Motor neuron (in vitro differentiated cells): ENCODE data around the gene DNTT. TPM values are rescaled to one million over a fixed set of nuclear protein-coding genes. Genes with fewer than 3 reads are reported as not detected.
A peak's percentile ranks its signal among the peaks of the same experiment; 100 is the strongest.

ENCODE experiments used
- ATAC-seq, 8 experiments: fragments of 200-7000 bp; cut with Tn5 transposase; replicated peaks in 6 of 8; 2 replicates each; pipeline ENCODE4 v1.8.0; 2021; ENCODE audit warnings: mild to moderate bottlenecking in 8 of 8, moderate library complexity in 8 of 8
- H3K27ac ChIP-seq, 2 donors: fragments of 250-450 bp; sonication (Bioruptor Pico); 2 replicates each; pipeline ENCODE4 v1.9.0; 2021; ENCODE audit warnings: antibody characterized with exemption in 2 of 2, mild to moderate bottlenecking in 2 of 2, moderate library complexity in 1 of 2
- H3K4me1 ChIP-seq, 2 donors: fragments of 250-450 bp; sonication (Bioruptor Pico); replicated peaks in 1 of 2; 2 replicates each; pipeline ENCODE4 v1.6.1; 2021; ENCODE audit warnings: antibody characterized with exemption in 2 of 2, mild to moderate bottlenecking in 2 of 2, moderate library complexity in 1 of 2
- H3K4me3 ChIP-seq, 5 donors: fragments of 250-450 bp; sonication (Bioruptor Pico); 2 replicates each; pipeline ENCODE4 v1.9.0; 2021; ENCODE audit warnings: antibody characterized with exemption in 5 of 5, mild to moderate bottlenecking in 5 of 5, moderate library complexity in 4 of 5
- WGBS, 10 experiments: fragments of 450-650 bp; shearing (Covaris generic); methylation state at CpG; one replicate each; pipeline ENCODE4 v1.0.0; 2022; 5-methylcytosine and 5-hydroxymethylcytosine counted together
- in situ Hi-C, 9 experiments: fragments of 400-800 bp; cut with MboI; loops; one replicate each; pipeline ENCODE4 v1.15.0; 2021; ENCODE audit warnings: low sequenced_read_pairs in 9 of 9, low pct_unique_long_range_greater_than_20kb in 2 of 9; ENCODE audit not compliant: unreplicated experiment in 9 of 9
- total RNA-seq, 8 experiments: library from RNA; unstranded; fragments of 300-600 nt; gene quantifications; 2 replicates each; pipeline versions ENCODE4 v1.2.3 to v1.2.4, GENCODE V29; 2022

DNTT gene
- total RNA-seq, 8 experiments from 2014 or later: 0.11 to 0.27 (median 0.17) TPM; not detected in 4

DNA sequence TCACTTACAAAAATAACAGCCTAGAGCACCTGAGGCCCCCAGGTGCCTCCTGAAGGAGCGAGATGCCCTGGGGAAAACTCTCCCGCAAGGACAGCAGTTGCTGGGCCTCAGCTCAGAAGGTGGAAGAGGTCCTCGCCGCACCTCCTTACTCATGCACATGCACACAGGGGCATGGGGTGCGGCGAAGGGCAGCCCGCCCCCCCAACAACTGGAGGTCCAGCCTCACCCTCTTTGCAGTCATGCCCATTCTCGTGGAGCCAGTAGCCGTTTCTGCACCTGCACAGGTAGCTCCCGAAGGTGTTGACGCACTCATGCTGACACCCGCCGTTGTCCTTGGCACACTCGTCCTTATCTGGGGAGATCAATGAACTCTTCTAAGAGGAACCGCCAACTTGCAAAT, 74.5 kb downstream of the DNTT start:
- Histone ChIP-seq H3K27ac (no peak overlapping the region), H3K4me3 (no peak overlapping the region), H3K4me1 (peaks cover 4% of the 10 kb centered on the region in 2 donors)
- 40 to 100% (median 96%) methylated on average over 1 to 4 of the region's 15 CpGs; no CpG with 5 or more reads in 4 of the 10 experiments for WGBS, 10 experiments
- in situ Hi-C loops: loop anchor here in 6 of 9 experiments (25.0 kb wide), 3 partner anchors 134 to 859 kb away; partner anchors contain the start of gene TLL2 (in 6 of the 6)
- ATAC-seq: no peak

DNA sequence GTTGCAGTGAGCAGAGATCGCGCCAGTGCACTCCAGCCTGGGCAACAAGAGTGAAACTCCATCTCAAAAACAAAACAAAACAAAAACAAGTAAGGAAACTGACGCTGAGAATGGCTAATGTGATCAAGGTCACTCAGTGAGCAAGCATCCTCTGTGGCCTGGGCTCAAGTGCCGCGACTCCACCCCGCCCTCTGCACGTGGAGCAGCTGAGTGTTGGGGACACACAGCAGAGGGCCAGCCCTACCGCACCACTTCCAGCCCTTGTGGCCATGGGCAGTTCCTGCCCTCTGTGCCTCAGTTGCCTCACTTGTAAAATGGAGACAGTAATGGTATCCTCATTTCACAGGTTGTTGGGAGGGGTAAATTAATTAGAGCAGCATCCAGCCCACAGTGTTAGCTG, 75.5 kb downstream of the DNTT start:
- 50 to 100% (median 55%) methylated on average over 1 to 3 of the region's 8 CpGs; no CpG with 5 or more reads in 7 of the 10 experiments for WGBS, 10 experiments
- in situ Hi-C loops: loop anchor here in 6 of 9 experiments (25.0 kb wide), 3 partner anchors 133 to 858 kb away; partner anchors contain the start of gene TLL2 (in 6 of the 6)
- peaks cover 0 to 4% of the 10 kb centered on the region in 2 donors for H3K4me1 ChIP-seq
- no peak overlapping the region for H3K27ac ChIP-seq
- H3K4me3 ChIP-seq: no peak overlapping the region
- ATAC-seq: no peak

DNA sequence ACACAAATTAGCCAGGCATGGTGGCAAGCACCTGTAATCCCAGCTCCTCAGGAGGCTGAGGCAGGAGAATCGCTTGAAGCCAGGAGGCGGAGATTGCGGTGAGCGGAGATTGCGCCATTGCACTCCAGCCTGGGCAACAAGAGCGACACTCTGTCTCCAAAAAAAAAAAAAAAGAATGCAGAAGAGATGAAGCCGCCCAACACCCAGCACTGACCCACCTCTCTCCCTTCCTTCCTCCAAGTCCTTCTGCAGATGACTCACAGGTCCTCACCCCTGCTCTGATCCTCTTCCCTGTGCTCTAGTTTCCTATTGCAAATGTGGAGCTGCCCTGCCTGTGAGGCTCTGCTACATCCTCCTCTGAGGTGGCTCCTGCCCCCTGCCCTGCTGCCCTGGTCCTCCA, 76.6 kb downstream of the DNTT start:
- in situ Hi-C loops: loop anchor here in 6 of 9 experiments (25.0 kb wide), 3 partner anchors 131 to 856 kb away; partner anchors contain the start of gene TLL2 (in 6 of the 6)
- Histone ChIP-seq H3K4me3 (no peak overlapping the region), H3K4me1 (no peaks in the 10 kb centered on the region), H3K27ac (no peak overlapping the region)
- peak in 3 of 8 experiments; percentile 12 to 79 (median 72) for ATAC-seq
- 67 to 100% (median 83%) methylated on average over 3 to 5 of the region's 7 CpGs; no CpG with 5 or more reads in 6 of the 10 experiments for WGBS, 10 experiments

DNA sequence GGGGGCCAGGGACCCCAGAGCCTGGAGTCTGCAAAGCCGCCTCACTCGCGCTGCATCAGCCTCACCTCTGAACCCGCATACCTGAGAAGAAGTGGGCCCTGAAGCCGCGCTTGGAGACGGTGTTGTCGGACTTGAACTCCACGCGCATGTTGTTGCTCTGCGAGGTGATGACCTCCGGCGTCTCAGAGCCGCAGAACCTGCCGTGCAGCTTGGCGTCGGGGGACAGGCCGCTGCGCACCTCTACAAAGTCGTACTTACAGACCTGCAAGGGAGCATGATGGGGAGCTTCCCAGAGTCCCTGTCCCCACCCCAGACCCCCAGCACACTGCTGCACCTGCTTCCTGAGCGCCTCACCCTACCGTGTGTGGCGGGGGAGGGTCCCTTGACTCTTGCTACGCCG, 80.3 kb downstream of the DNTT start:
- Histone ChIP-seq H3K4me1 (no peaks in the 10 kb centered on the region), H3K27ac (no peak overlapping the region), H3K4me3 (no peak overlapping the region)
- WGBS, 10 experiments: 80 to 95% (median 87%) methylated on average over 2 to 15 of the region's 25 CpGs; no CpG with 5 or more reads in 4 of the 10 experiments
- ATAC-seq: no peak
- in situ Hi-C loops: loop anchor here in 6 of 9 experiments (25.0 kb wide), 3 partner anchors 128 to 853 kb away; partner anchors contain the start of gene TLL2 (in 6 of the 6)

DNA sequence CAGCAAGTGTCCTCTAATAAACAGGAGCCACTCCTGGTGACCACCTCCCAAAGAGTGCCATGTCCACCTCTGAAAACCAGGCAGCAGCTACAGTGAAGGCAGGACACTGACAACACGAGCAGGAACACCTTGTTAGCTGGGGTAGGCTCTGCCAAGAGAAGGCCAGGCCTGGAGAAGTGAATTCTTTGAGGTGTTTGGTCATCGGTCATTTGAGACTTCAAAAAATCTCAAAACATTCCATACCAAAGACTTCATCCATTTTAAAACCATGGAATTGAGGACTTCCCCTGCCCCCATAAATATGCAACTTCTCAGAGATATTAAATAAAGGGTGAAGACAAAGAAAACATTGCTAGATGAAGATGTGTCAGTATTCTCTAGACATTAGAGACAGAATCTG, 82.9 kb downstream of the DNTT start:
- ATAC-seq: no peak
- Histone ChIP-seq H3K4me3 (no peak overlapping the region), H3K27ac (no peak overlapping the region), H3K4me1 (no peaks in the 10 kb centered on the region)
- WGBS, 10 experiments: 20 to 71% (median 43%) methylated on average over 1 to 2 of the region's 2 CpGs; no CpG with 5 or more reads in 6 of the 10 experiments
- in situ Hi-C loops: loop anchor here in 6 of 9 experiments (25.0 kb wide), 3 partner anchors 125 to 850 kb away; partner anchors contain the start of gene TLL2 (in 6 of the 6)

DNA sequence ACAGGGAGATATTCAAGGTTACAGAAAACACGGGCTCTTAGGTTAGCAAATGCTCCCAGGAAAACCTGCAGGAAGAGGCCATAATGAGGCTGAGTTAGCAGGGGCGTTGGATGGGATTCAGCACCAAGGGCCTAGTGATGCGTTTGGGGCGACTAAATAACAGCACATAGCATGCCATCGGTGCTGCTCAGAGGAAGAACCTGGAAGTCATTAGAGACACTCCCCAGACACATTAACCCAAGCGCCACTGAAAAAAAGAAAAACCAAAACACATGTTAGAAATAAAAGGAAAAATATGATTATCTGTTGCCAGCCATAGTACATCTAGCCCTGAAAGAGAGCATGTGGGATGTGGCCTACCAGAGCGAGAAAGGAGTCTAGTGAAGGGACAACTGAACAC, 83.4 kb downstream of the DNTT start:
- no peak overlapping the region for H3K27ac ChIP-seq

More for the DNA sequence above, 83.4 kb downstream of the DNTT start:
- H3K4me3 ChIP-seq: no peak overlapping the region
- H3K4me1 ChIP-seq: no peaks in the 10 kb centered on the region
- peak in 1 of 8 experiments; percentile 22 for ATAC-seq
- WGBS, 10 experiments: 20 to 100% (median 68%) methylated on average over 1 to 6 of the region's 7 CpGs; no CpG with 5 or more reads in 1 of the 10 experiments
- in situ Hi-C loops: loop anchor here in 6 of 9 experiments (25.0 kb wide), 3 partner anchors 125 to 850 kb away; partner anchors contain the start of gene TLL2 (in 6 of the 6)

Other genes with a start within 250 kb of the DNTT start
- gene ZNF518A, start 174.1 kb upstream of the DNTT start, total RNA-seq: 10 to 100 TPM; 15.1 to 36.7 (median 26.0) TPM
- 10 to 100 TPM in 1 of 8 experiments, 1 to 10 TPM in 2, under 1 TPM in 4, not detected in 1; 0.13 to 12.1 (median 1.00) TPM for gene BLNK, start 32.9 kb upstream of the DNTT start, total RNA-seq
- under 1 TPM in 7 of 8 experiments, not detected in 1; 0.09 to 0.65 (median 0.21) TPM for gene OPALIN, start 54.6 kb downstream of the DNTT start, total RNA-seq
- gene TLL2, start 209.5 kb downstream of the DNTT start, total RNA-seq: 10 to 100 TPM in 1 of 8 experiments, 1 to 10 TPM in 7; 1.1 to 20.4 (median 2.2) TPM